IMR-90 (cell line): ENCODE data around the gene PLEK2. TPM values are rescaled to one million over a fixed set of nuclear protein-coding genes. Genes with fewer than 3 reads are reported as not detected.

ENCODE experiments used
- ATAC-seq: fragments of 200-7000 bp; cut with Tn5 transposase; 2 replicates; pipeline ENCODE4 v1.9.1; 2020; ENCODE audit warnings: low read depth, mild to moderate bottlenecking, moderate library complexity
- BruUV-seq: library from RNA; stranded (reverse); fragments of 400-500 nt; replicated peaks from 2 replicates; lab custom pipeline; 2021; lab: Mats Ljungman, UMichigan
- CTCF ChIA-PET: fragments of 300-600 bp; formaldehyde crosslinking; extraction: SDS; loops from one replicate; lab custom pipeline; 2021; ENCODE audit warnings: antibody characterized with exemption; lab: Yijun Ruan, JAX
- POLR2A ChIA-PET: fragments of 300-600 bp; sonication (Branson Sonifier 250); formaldehyde crosslinking; loops from one replicate; lab custom pipeline; 2022; ENCODE audit warnings: antibody characterized with exemption; ENCODE audit not compliant: unreplicated experiment; lab: Charles Lee
- DNase-seq: peaks from one replicate; pipeline ENCODE4 v3.0.0; 2013
- H2AFZ ChIP-seq: replicated peaks from 2 replicates; pipeline ENCODE3; 2013; ENCODE audit warnings: low read length, mild to moderate bottlenecking; ENCODE audit not compliant: poor library complexity
- H2AK5ac ChIP-seq: 2 replicates; pipeline ENCODE4 v1.6.1; 2013; ENCODE audit warnings: low read depth, low read length, inconsistent platforms
- H2AK9ac ChIP-seq: replicated peaks from 2 replicates; pipeline ENCODE3; 2013; ENCODE audit warnings: mild to moderate bottlenecking, low read depth, low read length, moderate library complexity; ENCODE audit not compliant: poor library complexity
- H2BK120ac ChIP-seq: 2 replicates; pipeline ENCODE4 v1.6.1; 2013; ENCODE audit warnings: low read depth, low read length, inconsistent platforms
- H2BK15ac ChIP-seq: 3 replicates; pipeline ENCODE4 v1.6.1; 2013; ENCODE audit warnings: low read depth, low read length, inconsistent platforms
- H2BK20ac ChIP-seq: 2 replicates; pipeline ENCODE4 v1.6.1; 2013; ENCODE audit warnings: low read depth, mild to moderate bottlenecking, inconsistent platforms, low read length, moderate library complexity
- H2BK5ac ChIP-seq: 2 replicates; pipeline ENCODE4 v1.6.1; 2013; ENCODE audit warnings: mild to moderate bottlenecking, low read depth, low read length, inconsistent platforms; ENCODE audit not compliant: poor library complexity, severe bottlenecking
- H3K14ac ChIP-seq: replicated peaks from 2 replicates; pipeline ENCODE4 v1.6.1; 2013; ENCODE audit warnings: low read depth, low read length, inconsistent platforms
- H3K18ac ChIP-seq: 2 replicates; pipeline ENCODE4 v1.6.1; 2013; ENCODE audit warnings: low read depth, low read length, control low read depth
- H3K23ac ChIP-seq: 2 replicates; pipeline ENCODE4 v1.6.1; 2013; ENCODE audit warnings: low read depth, low read length, inconsistent platforms
- H3K27ac ChIP-seq: 2 replicates; pipeline ENCODE4 v1.5.1; 2013; ENCODE audit warnings: mild to moderate bottlenecking, control low read depth, low read length; ENCODE audit not compliant: insufficient read depth
- H3K27me3 ChIP-seq: 2 replicates; pipeline ENCODE4 v1.6.1; 2013; ENCODE audit warnings: low read length; ENCODE audit not compliant: control insufficient read depth, insufficient read depth
- H3K36me3 ChIP-seq: 2 replicates; pipeline ENCODE4 v1.6.1; 2013; ENCODE audit warnings: low read length, mixed read lengths; ENCODE audit not compliant: control insufficient read depth, insufficient read depth
- H3K4ac ChIP-seq: 2 replicates; pipeline ENCODE4 v1.6.1; 2013; ENCODE audit warnings: low read depth, low read length, inconsistent platforms
- H3K4me1 ChIP-seq: 2 replicates; pipeline ENCODE4 v1.6.1; 2013; ENCODE audit warnings: low read length, mixed read lengths; ENCODE audit not compliant: control insufficient read depth, insufficient read depth
- H3K4me2 ChIP-seq: 2 replicates; pipeline ENCODE4 v1.6.1; 2013; ENCODE audit warnings: low read depth, mild to moderate bottlenecking, control low read depth, low read length, moderate library complexity
- H3K4me3 ChIP-seq: 2 replicates; pipeline ENCODE4 v1.5.1; 2013; ENCODE audit warnings: low read depth, mild to moderate bottlenecking, control low read depth, low read length, moderate library complexity; ENCODE audit not compliant: insufficient read depth
- H3K56ac ChIP-seq: 2 replicates; pipeline ENCODE4 v1.6.1; 2013; ENCODE audit warnings: low read length, inconsistent platforms; ENCODE audit not compliant: insufficient read depth; ENCODE audit errors: extremely low read depth
- H3K79me1 ChIP-seq, 2 experiments: 2 replicates each; pipeline ENCODE4 v1.6.1; 2013; ENCODE audit warnings: low read length in 2 of 2, inconsistent platforms in 1 of 2, low read depth in 1 of 2
- H3K9ac ChIP-seq: 2 replicates; pipeline ENCODE4 v1.6.1; 2013; ENCODE audit warnings: low read depth, low read length, control low read depth
- H3K9me1 ChIP-seq: 2 replicates; pipeline ENCODE4 v1.6.1; 2013; ENCODE audit warnings: low read length, inconsistent platforms; ENCODE audit not compliant: insufficient read depth
- H3K9me3 ChIP-seq: 2 replicates; pipeline ENCODE4 v1.6.1; 2013; ENCODE audit warnings: low read length; ENCODE audit not compliant: control insufficient read depth, insufficient read depth
- H4K20me1 ChIP-seq: 2 replicates; pipeline ENCODE4 v1.6.1; 2013; ENCODE audit warnings: low read length, inconsistent platforms; ENCODE audit not compliant: insufficient read depth
- H4K5ac ChIP-seq: 2 replicates; pipeline ENCODE4 v1.6.1; 2013; ENCODE audit warnings: mild to moderate bottlenecking, low read depth, low read length, control low read depth
- H4K8ac ChIP-seq, 2 experiments: 2 replicates each; pipeline ENCODE4 v1.6.1; 2013; ENCODE audit warnings: low read depth in 2 of 2, low read length in 2 of 2, control low read depth in 1 of 2, inconsistent platforms in 1 of 2
- H4K91ac ChIP-seq: 2 replicates; pipeline ENCODE4 v1.6.1; 2013; ENCODE audit warnings: low read depth, low read length, inconsistent platforms; ENCODE audit not compliant: insufficient read depth
- BHLHE40 ChIP-seq: fragments of 150-350 bp; IDR thresholded peaks from 2 replicates; pipeline ENCODE4 v1.6.1; 2016; ENCODE audit warnings: mild to moderate bottlenecking, low read depth, low read length
- CEBPB ChIP-seq: IDR thresholded peaks from 2 replicates; pipeline ENCODE4 v1.6.1; 2012; ENCODE audit warnings: low read depth, low read length, improper control_type of control experiment
- MAFK ChIP-seq: IDR thresholded peaks from 2 replicates; pipeline ENCODE4 v1.6.1; 2012; ENCODE audit warnings: low read depth, low read length, improper control_type of control experiment
- RAD21 ChIP-seq: IDR thresholded peaks from 2 replicates; pipeline ENCODE4 v1.6.1; 2012; ENCODE audit warnings: low read length, improper control_type of control experiment
- RCOR1 ChIP-seq: IDR thresholded peaks from 2 replicates; pipeline ENCODE4 v1.6.1; 2012; ENCODE audit warnings: mild to moderate bottlenecking, low read length, improper control_type of control experiment; ENCODE audit not compliant: insufficient replicate concordance
- RFX5 ChIP-seq: IDR thresholded peaks from 2 replicates; pipeline ENCODE4 v1.8.0; 2012; ENCODE audit warnings: low read depth, mild to moderate bottlenecking, low read length, moderate library complexity
- USF2 ChIP-seq: fragments of 150-350 bp; IDR thresholded peaks from 2 replicates; pipeline ENCODE4 v1.6.1; 2017; ENCODE audit warnings: mild to moderate bottlenecking, antibody characterized with exemption, low read length, low read depth
- WGBS, 2 experiments: methylation state at CpG; one replicate each; pipeline versions ENCODE4 v1.1.5 to v1.1.7; 2013; ENCODE audit warnings: missing lambda C conversion rate in 2 of 2; ENCODE audit not compliant: insufficient read length in 1 of 2; ENCODE audit errors: extremely low coverage in 2 of 2; 5-methylcytosine and 5-hydroxymethylcytosine counted together
- dilution Hi-C: fragments of 300-500 bp; cut with HindIII; formaldehyde crosslinking; loops from one replicate; pipeline ENCODE4 v1.14.3; 2018; ENCODE audit warnings: low sequenced_read_pairs; ENCODE audit not compliant: unreplicated experiment
- in situ Hi-C: fragments of 300-500 bp; cut with MboI; formaldehyde crosslinking; loops from 3 replicates; pipeline ENCODE4 v1.14.3; 2019; ENCODE audit warnings: low sequenced_read_pairs, inconsistent platforms, mixed read lengths
- intact Hi-C: fragments of 100-400 bp; cut with micrococcal nuclease; formaldehyde crosslinking; loops from 2 replicates; pipeline ENCODE4 v1.10.0; 2022
- polyA plus RNA-seq, 3 experiments: library from polyadenylated mRNA; depleted of rRNA; stranded (reverse); fragments of >200 nt; gene quantifications; 2 replicates each; pipeline ENCODE4 v1.2.3, GENCODE V29; 2012; ENCODE audit warnings: low replicate concordance in 1 of 3
- total RNA-seq: library from RNA; depleted of rRNA; stranded (reverse); fragments of >200 nt; gene quantifications from 2 replicates; pipeline ENCODE4 v1.2.3, GENCODE V29; 2012
- TF ChIP-seq, protein P1 (sequence below): fragments of 150-350 bp; IDR thresholded peaks from 2 replicates; pipeline ENCODE4 v1.6.1; 2016; ENCODE audit warnings: low read depth, mild to moderate bottlenecking, low read length, moderate library complexity, borderline replicate concordance

The PLEK2 gene
- total and polyA plus RNA-seq, 2 of the 4 experiments (the other 2 are of a cell fraction): 1.7 to 2.5 TPM

- DNase-seq: no peak
- no CpG with 5 or more reads among the region's 2 CpGs for WGBS, 2 experiments
- Histone ChIP-seq H2BK5ac (no peak overlapping the region), H2BK15ac (no peak overlapping the region), H3K4me2 (no peak overlapping the region), H3K4ac (no peak overlapping the region), H3K79me1 (no peaks in the 10 kb centered on the region), H2AK5ac (no peak overlapping the region), H3K56ac (no peak overlapping the region), H3K27me3 (no peaks in the 10 kb centered on the region; the same call in 1 of the 2 replicates), H3K4me3 (no peak overlapping the region), H4K8ac (no peak overlapping the region), H3K9me3 (no peaks in the 10 kb centered on the region), H3K14ac (no peak overlapping the region), H3K23ac (no peak overlapping the region), H2AFZ (no peak overlapping the region), H3K9ac (no peak overlapping the region), H3K4me1 (peaks cover 7% of the 10 kb centered on the region), H2BK120ac (no peak overlapping the region), H3K18ac (no peak overlapping the region), H2BK20ac (no peak overlapping the region), H3K27ac (no peak overlapping the region), H4K91ac (no peak overlapping the region), H4K20me1 (no peaks in the 10 kb centered on the region; the same call in 1 of the 2 replicates), H3K9me1 (peaks cover 12% of the 10 kb centered on the region; the same call in 1 of the 2 replicates), H4K5ac (no peak overlapping the region), H3K36me3 (no peaks in the 10 kb centered on the region), H2AK9ac (no peak overlapping the region)
- ATAC-seq: no peak
- ChIA-PET CTCF (interaction anchor here (2.0 kb wide), 1 partner anchor 10 kb away, joined by 6 read pairs; no protein-coding TSS in a partner anchor), POLR2A (no interaction called here)
- dilution Hi-C loops: no loop called here
- intact Hi-C loops: no loop called here
- TF ChIP-seq CEBPB (no peak), MAFK (no peak), RCOR1 (no peak), USF2 (no peak), RAD21 (no peak), BHLHE40 (no peak), RFX5 (no peak)
- TF ChIP-seq, protein P1, sequence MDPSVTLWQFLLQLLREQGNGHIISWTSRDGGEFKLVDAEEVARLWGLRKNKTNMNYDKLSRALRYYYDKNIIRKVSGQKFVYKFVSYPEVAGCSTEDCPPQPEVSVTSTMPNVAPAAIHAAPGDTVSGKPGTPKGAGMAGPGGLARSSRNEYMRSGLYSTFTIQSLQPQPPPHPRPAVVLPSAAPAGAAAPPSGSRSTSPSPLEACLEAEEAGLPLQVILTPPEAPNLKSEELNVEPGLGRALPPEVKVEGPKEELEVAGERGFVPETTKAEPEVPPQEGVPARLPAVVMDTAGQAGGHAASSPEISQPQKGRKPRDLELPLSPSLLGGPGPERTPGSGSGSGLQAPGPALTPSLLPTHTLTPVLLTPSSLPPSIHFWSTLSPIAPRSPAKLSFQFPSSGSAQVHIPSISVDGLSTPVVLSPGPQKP: no peak
- in situ Hi-C loops: no loop called here
- BruUV-seq: no TSS peak
Measured at GRCh38 chr14:67416810-67417209, 4.8 kb upstream of the PLEK2 start.
